Activated CD8-positive, alpha-beta memory T cell treated with anti-CD3 and anti-CD28 coated beads, Interleukin-2, amount 50 U/mL, for 48 hours (primary cell): ENCODE data around the gene MLPH.

ENCODE experiments used
- DNase-seq: peaks from one replicate; pipeline ENCODE4 v3.0.0-alpha.2; 2020

The MLPH gene, protein sequence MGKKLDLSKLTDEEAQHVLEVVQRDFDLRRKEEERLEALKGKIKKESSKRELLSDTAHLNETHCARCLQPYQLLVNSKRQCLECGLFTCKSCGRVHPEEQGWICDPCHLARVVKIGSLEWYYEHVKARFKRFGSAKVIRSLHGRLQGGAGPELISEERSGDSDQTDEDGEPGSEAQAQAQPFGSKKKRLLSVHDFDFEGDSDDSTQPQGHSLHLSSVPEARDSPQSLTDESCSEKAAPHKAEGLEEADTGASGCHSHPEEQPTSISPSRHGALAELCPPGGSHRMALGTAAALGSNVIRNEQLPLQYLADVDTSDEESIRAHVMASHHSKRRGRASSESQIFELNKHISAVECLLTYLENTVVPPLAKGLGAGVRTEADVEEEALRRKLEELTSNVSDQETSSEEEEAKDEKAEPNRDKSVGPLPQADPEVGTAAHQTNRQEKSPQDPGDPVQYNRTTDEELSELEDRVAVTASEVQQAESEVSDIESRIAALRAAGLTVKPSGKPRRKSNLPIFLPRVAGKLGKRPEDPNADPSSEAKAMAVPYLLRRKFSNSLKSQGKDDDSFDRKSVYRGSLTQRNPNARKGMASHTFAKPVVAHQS

GRCh38 chr2:237486819-237487448 is at the start of gene MLPH:
TSS of gene MLPH (plus strand) at chr2:237487251. CDS start at chr2:237493427, 6,176 bp downstream.
- no peak for DNase-seq

DNA sequence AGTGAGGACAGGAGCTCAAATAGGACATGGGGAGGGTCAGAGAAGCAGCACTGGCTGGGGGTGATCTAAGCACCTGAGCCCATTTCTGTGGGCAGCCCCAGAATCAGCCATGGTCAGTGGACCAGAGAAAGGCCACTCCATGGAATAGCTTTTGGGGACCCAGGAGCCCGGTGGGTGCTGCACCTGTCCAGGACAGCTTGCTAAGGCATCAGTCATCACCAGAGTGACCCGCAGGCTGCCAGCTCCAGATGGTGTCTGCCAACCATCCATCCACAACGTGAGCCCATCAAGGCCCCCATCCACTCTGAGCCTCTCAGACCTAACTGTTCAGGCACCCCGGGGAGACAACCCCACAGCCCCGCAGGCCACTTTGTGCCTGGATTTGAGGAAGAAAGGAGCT is 49.5 kb upstream of the MLPH start:
- DNase-seq: no peak

GRCh38 chr2:237438080-237438940 is 48.7 kb upstream of the MLPH start:
- DNase-seq: no peak

GRCh38 chr2:237440819-237441281 is 46.2 kb upstream of the MLPH start:
- peak; percentile 77 for DNase-seq

DNA sequence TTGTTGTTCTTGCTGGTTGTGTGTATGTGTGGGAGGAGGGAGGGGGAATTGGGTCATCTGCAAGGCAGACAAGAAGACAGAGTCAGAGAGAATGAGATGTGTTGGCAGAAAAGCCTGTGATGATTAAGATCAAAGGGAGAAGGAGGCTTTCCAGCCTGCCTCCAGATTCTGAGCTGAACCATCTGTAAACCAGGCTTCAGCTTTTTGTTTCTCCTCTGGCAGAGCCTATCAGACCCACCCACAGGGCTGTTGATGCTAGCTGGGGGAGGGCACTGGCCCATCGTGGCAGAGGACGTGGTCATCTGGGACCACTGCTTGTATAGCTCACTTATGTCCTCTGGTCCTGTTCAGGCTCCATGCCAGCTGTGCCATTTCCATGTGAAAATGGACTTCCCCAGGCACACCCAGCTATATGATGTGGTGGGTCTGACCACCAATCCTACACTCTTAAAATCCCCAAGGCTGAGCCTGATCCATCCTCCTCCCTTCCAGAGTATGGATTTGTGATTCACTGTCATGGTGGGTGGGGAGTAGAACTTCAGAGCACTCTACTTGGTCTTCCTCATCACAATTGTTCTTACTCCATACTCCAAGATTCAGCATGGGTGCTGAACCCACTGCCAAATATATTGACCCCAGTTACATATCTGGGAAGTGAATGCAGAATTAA is 45.3 kb upstream of the MLPH start:
- DNase-seq: peak; percentile 71

DNA sequence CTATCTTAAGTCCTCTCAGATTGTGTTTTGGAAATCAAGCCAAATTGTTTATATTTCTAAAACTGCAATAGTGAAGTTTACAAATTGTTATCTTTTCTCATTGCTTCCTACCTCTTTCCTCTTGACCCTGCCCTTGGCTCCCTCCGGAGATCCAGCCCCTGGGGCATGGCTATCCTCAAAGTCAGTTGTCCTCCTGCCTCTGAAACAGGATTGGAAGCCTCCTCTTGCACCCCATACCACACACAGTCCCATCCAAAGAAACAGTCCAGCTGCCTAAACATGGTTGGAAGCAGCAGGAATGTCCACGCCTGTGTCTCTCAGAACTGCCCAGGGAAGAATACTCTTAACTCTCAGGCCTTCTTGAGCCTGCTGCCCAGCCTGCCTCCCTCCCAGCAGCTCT is 43.0 kb upstream of the MLPH start:
- peak; percentile 29 for DNase-seq

DNA sequence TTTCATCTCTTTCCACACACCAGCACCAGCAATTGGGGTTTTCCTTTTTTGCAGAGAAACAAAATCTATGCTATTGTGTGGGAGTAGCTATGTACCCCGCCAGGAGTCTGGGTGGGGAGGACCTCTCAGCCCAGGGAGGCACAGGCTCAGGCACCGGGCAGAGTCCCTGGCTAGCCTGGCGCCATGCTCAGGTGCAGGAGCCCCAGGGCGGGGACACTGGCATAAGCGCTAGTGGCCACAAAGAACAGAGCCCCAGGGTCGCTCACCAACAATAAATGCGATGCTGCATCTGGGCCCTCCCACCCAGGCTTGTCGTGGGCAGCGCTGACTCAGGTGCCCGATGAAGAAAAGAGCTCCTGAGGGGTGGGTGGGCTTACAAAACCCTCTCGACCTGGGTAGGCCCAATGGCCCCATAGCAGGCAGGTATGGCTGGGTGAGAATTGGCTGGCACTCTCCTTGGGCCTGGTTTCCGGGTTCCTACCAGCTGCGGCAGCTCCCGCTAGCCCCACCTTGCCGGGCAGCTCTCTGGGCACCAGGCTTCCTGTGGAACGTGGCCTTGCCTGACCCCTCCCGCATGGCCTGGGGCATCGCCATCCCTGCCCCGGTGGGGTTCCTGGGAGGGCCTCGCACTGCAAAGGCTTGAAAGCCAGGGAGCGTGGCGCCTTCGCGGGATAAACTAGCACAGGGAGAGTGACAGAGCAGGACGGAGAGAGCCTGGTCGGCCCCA is 41.3 kb upstream of the MLPH start:
- peak; percentile 51 for DNase-seq

GRCh38 chr2:237446338-237446665 is 40.7 kb upstream of the MLPH start:
- DNase-seq: no peak

DNA sequence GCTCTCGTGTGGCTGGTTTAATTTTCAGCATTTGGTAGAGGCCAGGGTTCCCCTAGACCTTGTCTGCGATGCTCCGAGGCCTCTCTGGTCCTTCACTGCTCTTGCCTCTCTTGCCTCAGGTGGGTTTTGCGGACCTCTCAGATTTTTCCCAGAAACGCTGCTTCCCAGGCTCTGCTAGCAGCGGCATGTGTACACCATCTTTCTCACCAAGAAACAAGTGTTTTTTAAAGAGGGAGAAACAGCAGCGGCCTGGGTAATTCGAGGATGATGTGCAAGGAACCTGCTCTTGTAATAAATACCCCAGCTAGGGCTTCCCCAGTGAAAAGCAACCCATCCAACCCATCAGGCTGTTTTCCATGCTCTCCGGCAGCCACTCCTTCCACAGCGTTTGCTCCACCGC is 39.6 kb upstream of the MLPH start:
- DNase-seq: no peak

DNA sequence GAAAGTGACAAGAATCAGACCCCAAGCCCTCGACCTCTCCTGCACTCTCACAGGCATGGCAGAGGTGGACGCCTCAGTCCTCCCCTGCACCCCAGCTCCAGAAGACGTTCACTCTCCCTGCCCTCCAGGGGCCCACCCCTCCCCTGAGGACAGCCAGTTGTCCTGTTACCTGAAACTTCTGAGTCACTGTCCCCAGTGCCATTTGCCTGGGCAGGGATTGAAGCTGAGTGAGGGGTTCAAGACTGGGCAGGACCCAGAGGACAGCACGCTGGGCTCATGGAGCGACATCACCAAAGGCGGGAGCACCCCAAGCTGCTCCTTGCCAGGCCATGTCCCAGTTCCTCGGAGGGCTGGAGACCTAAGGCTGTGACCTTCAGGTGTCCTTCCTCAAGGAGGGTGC is 38.9 kb upstream of the MLPH start:
- DNase-seq: peak; percentile 40

GRCh38 chr2:237448626-237449025 is 38.4 kb upstream of the MLPH start:
- no peak for DNase-seq

DNA sequence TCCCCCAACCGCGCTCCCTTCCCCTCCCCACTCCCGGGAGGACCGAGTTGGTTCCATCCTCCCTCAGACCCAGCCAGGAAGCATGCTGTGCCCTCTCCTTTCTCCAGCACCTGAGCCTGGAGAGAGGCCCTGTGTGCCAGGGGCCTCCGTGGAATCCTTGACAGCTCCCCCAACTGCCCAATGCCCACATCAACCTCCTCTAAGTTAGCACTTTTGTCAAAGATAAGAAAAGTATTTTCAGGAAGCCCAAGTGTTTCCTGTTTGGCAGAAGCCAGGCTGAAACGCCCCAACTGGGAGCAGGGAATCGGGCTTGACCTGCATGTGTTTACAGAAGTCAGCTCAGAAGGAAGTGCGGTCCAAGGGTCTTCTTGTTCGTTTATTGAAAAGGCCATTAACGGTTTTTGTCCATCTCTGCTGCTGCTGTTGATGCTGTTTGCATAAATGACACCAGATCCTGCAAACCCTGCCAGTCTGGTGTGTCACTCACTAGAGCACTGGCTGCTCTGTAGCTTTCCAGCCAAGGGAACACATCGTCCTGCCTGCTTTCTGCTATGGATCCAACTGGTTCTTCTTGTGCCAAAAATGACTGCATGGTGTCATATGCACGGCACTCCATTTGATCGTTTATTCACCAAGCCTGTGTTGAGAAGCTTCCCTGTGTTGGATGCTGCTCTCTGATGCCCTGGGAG is 37.7 kb upstream of the MLPH start:
- DNase-seq: peak; percentile 45

DNA sequence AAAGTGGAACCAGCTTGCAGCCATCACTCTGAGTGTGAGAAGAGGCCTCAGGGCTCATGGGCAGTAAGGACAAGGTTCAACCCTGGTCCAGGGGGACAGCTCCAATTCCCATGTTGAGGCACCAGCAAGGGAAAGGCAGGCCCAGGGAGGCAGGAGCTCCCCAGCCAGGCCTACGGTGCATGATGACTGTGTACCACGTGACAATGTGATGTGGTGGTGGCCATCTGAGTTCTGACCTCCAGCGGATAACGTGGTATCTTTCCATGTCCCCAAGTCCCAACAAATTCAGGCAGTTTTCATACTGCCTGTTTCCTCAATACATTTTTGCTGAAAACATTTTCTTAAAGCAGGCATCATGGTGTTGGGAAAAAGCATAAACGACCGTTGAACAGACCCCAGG is 36.9 kb upstream of the MLPH start:
- no peak for DNase-seq

DNA sequence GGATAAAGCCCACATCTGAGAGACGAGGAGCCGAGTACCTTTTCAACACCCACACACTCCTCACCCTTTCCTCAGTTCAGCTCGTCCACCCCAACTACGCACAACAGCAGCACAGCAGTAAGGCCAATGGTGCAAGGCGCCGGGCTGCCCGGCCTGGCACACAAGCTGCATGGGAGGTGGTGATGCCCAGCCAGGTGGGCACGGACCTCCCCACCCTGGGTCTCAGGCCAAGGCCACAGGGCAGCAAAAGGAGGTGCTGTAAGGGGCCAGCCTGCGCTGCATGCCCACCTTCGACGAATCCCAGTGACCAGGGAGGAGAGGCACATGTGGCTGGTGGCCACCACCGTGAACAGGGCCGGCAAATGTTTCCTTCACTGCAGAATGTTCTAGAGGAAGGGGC is 36.5 kb upstream of the MLPH start:
- DNase-seq: peak; percentile 25

DNA sequence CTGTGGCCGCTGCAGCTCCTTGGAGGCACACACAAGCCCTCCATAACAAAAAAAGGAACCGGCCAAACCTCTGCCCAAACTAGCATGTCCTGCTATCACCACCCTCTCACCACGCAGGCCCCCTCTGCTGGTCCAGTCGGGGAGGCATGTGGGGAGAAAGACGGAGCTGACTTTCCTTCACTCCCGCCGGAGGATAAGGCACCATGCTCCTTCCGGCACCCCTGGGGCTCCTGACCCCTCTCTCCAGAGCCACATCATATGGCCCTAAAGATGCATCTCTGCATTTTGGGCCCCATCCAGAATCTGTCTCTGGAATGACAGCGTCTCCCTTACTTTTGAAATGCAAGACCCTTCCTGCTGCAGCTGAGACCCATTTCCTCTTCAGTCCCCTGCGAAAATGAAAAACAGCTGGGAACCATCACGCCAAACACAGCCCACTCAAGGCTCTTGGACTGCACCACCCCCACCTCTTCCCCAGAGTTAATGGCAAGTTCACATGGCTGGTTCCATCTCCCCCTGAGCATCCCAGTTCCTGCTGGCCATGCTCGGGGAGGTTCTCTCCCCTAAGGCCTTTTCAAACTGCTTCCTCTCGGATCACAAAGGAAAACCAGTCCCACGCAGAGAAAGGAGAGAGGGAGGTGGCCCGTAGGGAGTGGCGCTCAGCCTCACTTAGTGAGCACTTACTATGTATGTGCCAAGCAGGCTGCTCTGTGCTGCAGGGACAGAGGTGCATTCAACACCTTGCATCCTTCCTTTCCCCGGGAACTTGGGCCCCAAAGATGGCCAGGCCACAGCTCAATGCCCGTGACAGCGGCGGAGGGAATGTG is 35.2 kb upstream of the MLPH start:
- peak; percentile 39 for DNase-seq

DNA sequence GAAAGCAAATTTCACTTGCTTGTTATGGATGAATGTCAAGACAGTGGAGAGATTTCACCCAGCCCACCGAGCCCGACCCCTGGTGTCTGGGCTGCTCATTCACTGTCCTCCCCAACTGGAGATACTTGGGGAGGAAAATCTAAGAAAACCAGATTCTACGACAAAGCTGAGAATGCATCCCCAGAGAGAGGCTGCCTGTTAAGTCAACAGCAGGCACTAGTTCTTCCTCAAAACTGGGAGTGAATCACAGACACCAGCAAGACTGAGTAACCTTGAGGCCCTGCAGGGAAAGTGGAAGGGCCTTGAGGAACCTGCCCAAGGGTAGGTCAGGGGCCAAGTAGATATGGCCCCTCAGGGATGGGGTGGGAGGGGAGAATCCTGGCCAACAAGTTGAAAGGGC is 34.2 kb upstream of the MLPH start:
- DNase-seq: no peak

DNA sequence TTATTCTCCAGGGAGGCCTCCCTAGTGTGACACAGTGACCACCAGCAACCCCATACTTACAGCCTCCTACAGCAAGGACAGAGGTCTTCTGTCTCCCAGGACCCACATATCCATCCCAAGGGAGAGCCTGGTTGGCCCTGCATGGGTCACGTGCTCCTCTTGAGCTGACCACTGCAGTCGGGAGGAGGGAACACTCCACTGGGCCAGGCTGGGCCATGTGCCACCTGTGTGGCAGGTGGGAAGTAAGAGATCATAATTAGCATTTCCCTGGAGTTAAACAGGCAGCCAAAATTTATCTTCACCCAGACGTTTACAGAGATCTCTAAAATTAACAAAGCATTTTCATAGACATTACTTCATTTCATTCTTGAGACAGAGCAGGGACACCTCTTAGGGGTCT is 33.4 kb upstream of the MLPH start:
- peak; percentile 22 for DNase-seq

- no peak for DNase-seq
Observed at GRCh38 chr2:237455764-237456163, 31.3 kb upstream of the MLPH start.

- DNase-seq: no peak
Observed at GRCh38 chr2:237456200-237456843, 30.7 kb upstream of the MLPH start.
